Progenitor cell of endocrine pancreas (in vitro differentiated cells): ENCODE results near the gene YWHAH. TPM values are rescaled to one million over a fixed set of nuclear protein-coding genes. Genes with fewer than 3 reads are reported as not detected.

Source experiments
- DNase-seq: peaks from one replicate; pipeline ENCODE4 v3.0.0; 2021; ENCODE audit warnings: low spot score; ENCODE audit not compliant: unreplicated experiment
- H3K27ac Mint-ChIP-seq: 2 replicates; pipeline ENCODE4 v1.8.0; 2021; ENCODE audit warnings: mild to moderate bottlenecking, moderate library complexity, mixed read lengths
- H3K27me3 Mint-ChIP-seq: 2 replicates; pipeline ENCODE4 v1.8.0; 2021; ENCODE audit warnings: mixed read lengths
- H3K36me3 Mint-ChIP-seq: 2 replicates; pipeline ENCODE4 v1.8.0; 2022; ENCODE audit warnings: mixed read lengths; ENCODE audit not compliant: insufficient read depth
- H3K4me1 Mint-ChIP-seq: 2 replicates; pipeline ENCODE4 v1.8.0; 2021; ENCODE audit warnings: low read depth, mixed read lengths
- H3K4me3 Mint-ChIP-seq: 2 replicates; pipeline ENCODE4 v1.8.0; 2021; ENCODE audit warnings: low read depth, mild to moderate bottlenecking, moderate library complexity, mixed read lengths
- H3K9me3 Mint-ChIP-seq: 2 replicates; pipeline ENCODE4 v1.8.0; 2021; ENCODE audit warnings: low read depth, mixed read lengths
- total RNA-seq: library from RNA; stranded (reverse); gene quantifications from 2 replicates; pipeline ENCODE4 v1.2.1, GENCODE V29; 2021
- TF ChIP-seq, protein P1 (sequence below): fragments of 200-600 bp; sonication (generic); IDR thresholded peaks from one replicate; pipeline ENCODE4 v1.5.0; 2021; ENCODE audit warnings: antibody characterized with exemption, mild to moderate bottlenecking; ENCODE audit not compliant: unreplicated experiment

YWHAH gene
- total RNA-seq, 1 donor from 2014 or later = 111 TPM

- H3K4me3 Mint-ChIP-seq = no peak overlapping the region
- H3K27me3 Mint-ChIP-seq = no peaks in the 10 kb centered on the region
- TF ChIP-seq, protein P1, sequence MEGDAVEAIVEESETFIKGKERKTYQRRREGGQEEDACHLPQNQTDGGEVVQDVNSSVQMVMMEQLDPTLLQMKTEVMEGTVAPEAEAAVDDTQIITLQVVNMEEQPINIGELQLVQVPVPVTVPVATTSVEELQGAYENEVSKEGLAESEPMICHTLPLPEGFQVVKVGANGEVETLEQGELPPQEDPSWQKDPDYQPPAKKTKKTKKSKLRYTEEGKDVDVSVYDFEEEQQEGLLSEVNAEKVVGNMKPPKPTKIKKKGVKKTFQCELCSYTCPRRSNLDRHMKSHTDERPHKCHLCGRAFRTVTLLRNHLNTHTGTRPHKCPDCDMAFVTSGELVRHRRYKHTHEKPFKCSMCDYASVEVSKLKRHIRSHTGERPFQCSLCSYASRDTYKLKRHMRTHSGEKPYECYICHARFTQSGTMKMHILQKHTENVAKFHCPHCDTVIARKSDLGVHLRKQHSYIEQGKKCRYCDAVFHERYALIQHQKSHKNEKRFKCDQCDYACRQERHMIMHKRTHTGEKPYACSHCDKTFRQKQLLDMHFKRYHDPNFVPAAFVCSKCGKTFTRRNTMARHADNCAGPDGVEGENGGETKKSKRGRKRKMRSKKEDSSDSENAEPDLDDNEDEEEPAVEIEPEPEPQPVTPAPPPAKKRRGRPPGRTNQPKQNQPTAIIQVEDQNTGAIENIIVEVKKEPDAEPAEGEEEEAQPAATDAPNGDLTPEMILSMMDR = no peak
- H3K4me1 Mint-ChIP-seq = peaks cover 9% of the 10 kb centered on the region
- no peaks in the 10 kb centered on the region for H3K9me3 Mint-ChIP-seq
- DNase-seq = no peak
- no peak overlapping the region for H3K27ac Mint-ChIP-seq
- H3K36me3 Mint-ChIP-seq = peaks cover 9% of the 10 kb centered on the region
Measured at GRCh38 chr22:31898926-31899325, 45.4 kb upstream of the YWHAH start.

- peak overlapping the region; percentile 56 for H3K27ac Mint-ChIP-seq
- no peak for DNase-seq
- TF ChIP-seq, protein P1 = no peak
- peaks cover 9% of the 10 kb centered on the region for H3K4me1 Mint-ChIP-seq
- H3K4me3 Mint-ChIP-seq = no peak overlapping the region
- no peaks in the 10 kb centered on the region for H3K27me3 Mint-ChIP-seq
- H3K9me3 Mint-ChIP-seq = no peaks in the 10 kb centered on the region
- peaks cover 9% of the 10 kb centered on the region for H3K36me3 Mint-ChIP-seq
Measured at GRCh38 chr22:31899669-31900068, 44.7 kb upstream of the YWHAH start.

- H3K36me3 Mint-ChIP-seq = peaks cover 15% of the 10 kb centered on the region
- no peak overlapping the region for H3K4me3 Mint-ChIP-seq
- H3K27ac Mint-ChIP-seq = peak overlapping the region; percentile 87
- DNase-seq = no peak
- peaks cover 8% of the 10 kb centered on the region for H3K4me1 Mint-ChIP-seq
- no peaks in the 10 kb centered on the region for H3K27me3 Mint-ChIP-seq
- no peaks in the 10 kb centered on the region for H3K9me3 Mint-ChIP-seq
- TF ChIP-seq, protein P1 = no peak
Measured at GRCh38 chr22:31901388-31902137, 42.8 kb upstream of the YWHAH start.

DNA sequence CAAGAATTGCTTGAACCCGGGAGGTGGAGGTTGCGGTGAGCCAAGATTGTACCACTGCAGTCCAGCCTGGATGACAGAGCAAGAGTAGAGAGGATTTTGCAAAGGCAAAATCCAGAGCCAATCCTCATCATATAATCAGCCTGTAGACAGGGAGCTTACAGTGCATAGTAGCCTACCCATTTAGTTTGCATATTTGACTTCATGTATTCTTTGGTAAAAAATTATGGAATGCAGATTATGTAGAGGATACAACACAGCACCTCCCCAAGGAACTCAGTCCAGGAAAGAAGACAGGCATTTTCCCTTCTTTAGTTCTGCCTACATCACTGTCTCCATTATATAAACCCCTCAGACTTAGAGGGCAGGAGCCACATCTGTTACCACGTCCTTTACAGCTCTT, 39.7 kb upstream of the YWHAH start:
- Mint-ChIP-seq H3K4me3 (no peak overlapping the region), H3K27me3 (no peaks in the 10 kb centered on the region), H3K27ac (no peak overlapping the region), H3K4me1 (peaks cover 6% of the 10 kb centered on the region), H3K9me3 (no peaks in the 10 kb centered on the region), H3K36me3 (peaks cover 24% of the 10 kb centered on the region)
- no peak for DNase-seq
- TF ChIP-seq, protein P1 = no peak

DNA sequence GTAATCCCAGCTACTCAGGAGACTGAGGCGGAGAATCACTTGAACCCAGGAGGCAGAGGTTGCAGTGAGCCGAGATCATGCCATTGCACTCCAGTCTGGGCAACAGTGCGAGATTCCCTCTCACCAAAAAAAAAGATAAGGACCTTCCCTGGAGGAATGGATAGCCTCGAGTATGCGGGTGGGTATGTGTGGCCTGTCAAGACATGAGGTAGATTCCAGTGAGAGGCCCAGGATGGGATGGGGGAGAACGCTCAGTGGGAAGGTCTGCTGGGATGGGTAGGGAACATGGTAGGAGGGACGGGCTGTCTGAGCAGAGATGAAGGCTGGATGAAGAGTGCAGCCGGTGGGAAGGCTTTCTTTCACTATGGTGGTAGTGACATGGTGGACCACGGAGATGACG, 39.0 kb upstream of the YWHAH start:
- no peak overlapping the region for H3K4me3 Mint-ChIP-seq
- H3K27me3 Mint-ChIP-seq = no peaks in the 10 kb centered on the region
- TF ChIP-seq, protein P1 = no peak
- no peak for DNase-seq
- H3K27ac Mint-ChIP-seq = peak overlapping the region; percentile 0
- peaks cover 26% of the 10 kb centered on the region for H3K36me3 Mint-ChIP-seq
- no peaks in the 10 kb centered on the region for H3K9me3 Mint-ChIP-seq
- peaks cover 6% of the 10 kb centered on the region for H3K4me1 Mint-ChIP-seq
